GM21390 (cell line): Measurements from ENCODE around the gene CYB5R3.
"Not testable (repeated sequence)": the region's sequence is repeated elsewhere in the genome, so short reads cannot be mapped to it uniquely, and the experiment has no call there.

Experiments used
- ATAC-seq: cut with Tn5 transposase; IDR thresholded peaks from one replicate; pipeline ENCODE4 v1.9.1; 2021; ENCODE audit not compliant: unreplicated experiment

The CYB5R3 gene

DNA sequence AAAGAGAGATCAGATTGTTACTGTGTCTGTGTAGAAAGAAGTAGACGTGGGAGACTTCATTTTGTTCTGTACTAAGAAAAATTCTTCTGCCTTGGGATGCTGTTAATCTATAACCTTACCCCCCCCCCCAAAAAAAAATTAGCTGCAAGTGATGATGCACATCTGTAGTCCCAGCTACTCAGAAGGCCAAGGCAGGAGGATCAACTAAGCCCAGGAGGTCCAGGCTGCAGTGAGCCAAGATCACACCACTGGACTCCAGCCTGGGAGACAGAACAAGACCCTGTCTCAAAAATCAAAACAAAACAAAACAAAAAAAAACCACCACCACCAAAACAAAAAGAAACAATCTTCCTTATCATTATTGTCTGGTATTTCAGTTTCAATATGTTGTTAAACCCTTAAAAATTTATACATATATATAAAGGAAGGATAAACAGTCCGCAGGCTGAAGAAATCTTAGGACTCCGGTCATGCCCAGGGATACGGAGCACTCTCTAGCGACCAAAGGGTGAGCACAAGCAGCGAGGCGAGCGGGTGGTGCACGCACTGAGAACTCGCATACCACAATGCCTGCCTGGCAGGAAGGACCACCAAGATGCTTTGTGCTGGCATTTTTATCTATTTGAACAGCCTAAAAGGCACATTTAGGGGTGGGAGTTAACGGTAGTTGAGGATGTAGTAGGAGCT, 40.9 kb downstream of the CYB5R3 start:
- no peak for ATAC-seq

DNA sequence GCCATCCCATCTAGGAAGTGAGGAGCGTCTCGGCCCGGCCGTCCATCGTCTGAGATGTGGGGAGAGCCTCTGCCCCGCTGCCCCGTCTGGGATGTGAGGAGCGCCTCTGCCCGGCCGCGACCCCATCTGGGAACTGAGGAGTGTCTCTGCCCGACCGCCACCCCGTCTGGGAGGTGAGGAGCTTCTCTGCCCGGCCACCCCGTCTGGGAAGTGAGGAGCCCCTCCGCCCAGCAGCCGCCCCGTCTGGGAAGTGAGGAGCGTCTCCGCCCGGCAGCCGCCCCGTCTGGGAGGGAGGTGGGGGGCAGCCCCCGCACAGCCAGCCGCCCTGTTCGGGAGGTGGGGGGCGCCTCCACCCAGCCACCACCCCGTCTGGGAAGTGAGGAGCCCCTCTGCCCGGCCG, 41.6 kb downstream of the CYB5R3 start:
- ATAC-seq, result not testable (repeated sequence)

DNA sequence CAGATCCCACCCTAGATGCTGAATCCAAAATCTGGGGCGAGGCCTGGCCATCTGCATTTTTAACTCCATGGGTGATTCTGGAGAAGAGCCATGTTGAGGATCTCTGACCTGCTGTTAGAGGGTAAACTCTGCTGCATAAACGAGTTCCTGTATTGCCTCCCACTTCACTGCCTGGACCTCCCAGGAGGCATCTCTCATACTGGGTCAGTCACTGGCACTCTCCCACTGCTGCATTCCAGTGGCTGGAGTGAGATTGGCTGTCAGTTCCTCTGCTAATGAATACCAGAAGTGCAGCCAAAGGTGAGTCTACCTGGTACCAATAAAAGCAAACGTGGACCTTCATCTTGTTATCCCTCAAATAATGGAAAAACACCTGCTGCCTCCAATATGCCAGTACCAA, 44.8 kb downstream of the CYB5R3 start:
- ATAC-seq, result no peak

DNA sequence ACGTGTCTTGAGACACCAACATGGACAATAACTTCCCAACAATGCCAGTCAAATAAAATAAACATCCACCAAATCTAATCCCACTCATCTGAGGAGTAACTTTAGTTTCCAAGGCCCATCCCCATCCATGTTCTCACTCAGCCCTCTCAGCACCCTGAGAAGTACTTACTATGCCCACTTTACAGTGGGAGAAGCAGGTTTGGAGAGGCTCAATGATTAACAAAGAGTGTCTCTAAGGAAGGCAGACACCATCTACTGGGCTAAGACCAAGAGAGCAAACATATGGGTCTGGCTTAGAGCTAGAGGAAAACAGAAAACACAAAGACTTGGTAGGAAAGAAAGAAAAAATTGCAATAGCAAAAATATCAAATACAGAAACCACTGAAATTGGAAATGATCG, 45.8 kb downstream of the CYB5R3 start:
- ATAC-seq, result no peak

DNA sequence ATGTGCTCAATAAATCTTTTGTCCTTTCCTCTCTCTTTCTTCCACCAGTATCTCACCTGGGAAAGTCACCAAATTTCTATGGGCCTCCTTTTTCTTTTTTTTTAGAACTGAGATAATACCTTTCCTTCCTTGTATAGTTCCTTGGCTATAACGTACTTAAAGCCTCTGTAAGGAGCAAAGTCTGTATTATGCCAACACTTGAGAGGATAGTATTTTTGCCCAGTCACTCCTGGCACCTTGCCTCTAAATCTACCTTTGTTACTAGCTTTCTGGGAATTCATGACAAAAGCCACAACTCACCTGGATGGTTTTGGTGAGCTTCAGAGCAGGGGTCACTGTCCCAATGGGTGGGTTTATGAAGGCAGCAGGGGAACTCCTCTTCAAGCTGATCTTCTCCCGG, 46.7 kb downstream of the CYB5R3 start:
- no peak for ATAC-seq

DNA sequence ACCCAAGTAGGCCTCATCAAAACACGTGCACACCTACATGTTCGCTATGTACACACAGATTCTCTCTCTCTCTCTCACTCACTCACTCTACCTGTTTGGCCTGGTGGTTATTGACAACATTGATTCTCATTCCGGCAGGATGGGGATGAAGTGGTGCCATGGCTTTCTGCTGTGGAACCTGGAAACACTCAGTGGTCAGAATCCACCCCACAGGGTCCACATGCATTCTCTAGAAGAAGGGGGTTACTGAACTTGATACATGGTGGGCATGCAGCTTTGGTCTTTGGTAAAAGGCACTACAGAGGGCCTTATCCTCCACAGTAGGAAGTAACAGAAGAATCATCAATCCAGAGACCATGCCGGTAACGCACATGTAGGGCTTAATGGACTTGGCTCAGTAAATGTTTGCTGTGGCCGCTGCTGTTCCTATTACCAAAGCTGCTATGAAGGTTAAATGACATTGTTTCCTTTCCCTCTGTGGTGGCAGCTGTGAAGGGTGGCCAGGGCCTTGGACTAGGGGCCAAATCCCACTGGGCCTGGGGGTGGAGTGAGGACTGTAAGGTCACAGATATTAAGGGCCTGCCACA, 47.2 kb downstream of the CYB5R3 start:
- ATAC-seq, result no peak

DNA sequence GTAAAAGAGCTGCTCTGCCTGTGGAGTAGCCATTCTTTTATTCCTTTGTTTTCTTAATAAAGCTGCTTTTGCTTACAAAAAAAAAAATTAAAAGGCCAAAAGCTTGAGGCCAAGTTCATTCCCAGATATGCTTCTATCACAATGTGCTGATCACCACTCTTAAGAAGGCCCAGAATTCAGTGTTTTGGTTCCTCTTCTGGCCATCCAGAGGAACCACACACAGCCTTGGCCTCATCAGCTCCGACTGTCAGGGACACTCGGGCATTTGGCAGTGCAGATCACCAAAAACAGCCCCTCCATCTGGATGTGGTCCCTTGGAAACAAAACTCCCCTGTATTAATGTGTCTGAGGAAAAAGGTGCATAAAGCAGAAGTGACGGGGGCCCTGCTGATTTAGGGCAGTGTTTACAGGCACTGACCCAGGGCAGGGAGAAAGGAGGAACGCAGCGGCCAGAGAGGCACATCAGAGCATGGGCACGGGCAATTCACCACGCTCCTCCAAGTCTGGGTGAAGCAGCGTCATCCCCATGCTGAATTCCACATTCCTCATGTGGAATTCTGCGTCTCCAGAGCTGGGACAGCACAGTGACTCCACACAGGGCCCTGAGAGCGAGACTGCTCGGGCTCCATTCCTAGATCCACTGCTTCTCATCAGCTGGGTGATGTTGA, 52.2 kb downstream of the CYB5R3 start:
- ATAC-seq, result no peak

DNA sequence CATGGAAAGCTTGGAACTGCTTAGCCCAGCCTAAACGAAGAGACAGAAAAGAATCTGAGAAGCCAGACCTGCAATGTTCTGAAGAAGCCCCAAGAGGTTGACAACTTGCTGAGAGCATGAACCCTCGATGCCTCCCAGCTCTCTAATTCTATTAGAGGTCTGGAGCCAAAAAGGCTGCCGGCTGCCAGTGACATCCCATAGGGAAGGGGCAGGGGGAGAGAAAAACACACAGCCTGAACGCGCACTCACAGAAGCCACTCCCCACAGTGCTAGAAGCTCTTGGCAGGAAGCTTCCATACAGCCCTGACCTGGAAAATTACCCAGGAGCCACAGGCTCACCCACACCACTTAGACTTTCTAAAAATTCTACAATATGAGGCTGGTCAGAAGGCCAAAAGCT, 52.9 kb downstream of the CYB5R3 start:
- ATAC-seq, result no peak

DNA sequence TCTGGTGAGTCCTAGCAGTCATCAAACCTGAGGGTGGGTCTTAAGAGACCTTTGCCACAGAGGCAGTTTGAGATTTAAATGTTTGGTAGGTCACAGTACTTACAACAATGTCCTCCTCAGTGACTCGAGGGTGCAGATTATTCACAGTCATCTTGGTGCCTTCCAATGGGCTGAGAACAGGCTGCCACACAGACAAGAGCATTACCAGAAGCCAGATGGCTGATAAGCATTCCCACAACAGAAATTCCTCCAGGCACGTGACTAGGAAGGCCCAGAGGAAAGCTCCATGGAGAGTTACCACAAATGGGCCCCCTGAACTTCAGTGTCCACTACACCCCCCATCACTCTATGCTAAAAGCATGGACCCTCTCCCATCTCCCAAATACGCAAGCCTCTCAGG, 53.8 kb downstream of the CYB5R3 start:
- ATAC-seq, result no peak

DNA sequence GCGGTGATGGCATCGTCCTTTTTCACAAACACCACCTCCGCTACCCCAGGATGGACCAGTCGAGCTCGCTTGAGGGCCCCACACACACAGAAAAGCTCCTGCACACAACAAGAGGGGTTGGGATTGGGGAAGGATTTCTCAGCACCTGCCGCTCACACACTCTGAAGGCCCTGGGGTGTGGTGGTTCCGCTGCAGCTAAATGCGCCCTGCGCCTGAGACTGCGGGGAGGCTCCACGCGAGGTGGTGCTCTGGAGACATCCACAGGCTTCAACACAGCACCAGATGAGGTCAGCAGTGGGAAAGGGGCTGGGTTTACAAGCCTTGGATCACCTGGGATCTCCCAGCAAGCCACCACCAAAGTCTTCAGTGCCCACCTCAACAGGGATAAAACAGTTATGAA, 57.2 kb downstream of the CYB5R3 start:
- ATAC-seq, result no peak

DNA sequence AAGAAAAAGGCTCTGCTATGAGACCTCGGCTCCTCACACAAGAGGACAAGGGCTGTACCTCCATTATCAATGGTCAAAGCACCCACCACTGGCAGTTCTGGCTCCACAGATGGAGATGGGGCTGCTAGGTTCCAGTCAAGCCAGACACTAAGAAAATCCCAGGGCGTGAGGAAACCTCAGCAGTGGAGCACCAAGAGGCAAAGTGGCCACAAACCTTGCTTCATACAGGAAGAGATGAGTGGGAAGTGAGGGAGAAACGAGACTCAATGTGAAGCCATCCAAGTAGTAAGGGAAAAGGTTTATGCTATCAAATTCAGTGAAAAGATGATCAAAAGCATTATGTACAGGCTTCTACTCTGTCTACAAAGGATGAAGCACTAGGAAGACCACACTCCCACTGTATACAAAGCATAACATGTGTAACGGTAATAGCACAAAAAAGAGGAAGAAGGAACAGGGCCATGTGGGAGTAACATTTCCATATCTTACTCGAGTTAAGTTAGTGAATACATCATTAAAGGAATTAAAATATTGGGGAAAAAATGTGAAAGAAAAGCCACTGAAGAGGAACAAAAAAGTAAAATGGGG, 61.5 kb downstream of the CYB5R3 start:
- ATAC-seq, result no peak

DNA sequence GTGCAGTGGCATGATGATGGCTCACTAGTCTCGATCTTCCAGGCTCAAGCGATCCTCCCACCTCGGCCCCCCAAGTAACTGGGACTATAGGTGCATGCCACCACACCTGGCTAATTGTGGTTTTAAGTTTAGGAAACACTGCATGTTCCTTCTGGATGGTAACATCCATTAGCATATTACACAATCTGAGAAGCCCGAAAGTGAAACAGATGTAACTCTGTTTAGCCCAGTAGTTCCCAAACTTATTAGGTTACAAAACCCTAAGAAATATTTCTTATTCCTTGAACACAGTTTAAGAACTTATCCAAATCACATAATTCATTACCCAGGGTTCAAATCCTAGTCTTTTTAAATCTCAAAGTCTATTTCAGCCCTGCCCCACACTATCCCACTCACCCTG, 62.8 kb downstream of the CYB5R3 start:
- no peak for ATAC-seq

DNA sequence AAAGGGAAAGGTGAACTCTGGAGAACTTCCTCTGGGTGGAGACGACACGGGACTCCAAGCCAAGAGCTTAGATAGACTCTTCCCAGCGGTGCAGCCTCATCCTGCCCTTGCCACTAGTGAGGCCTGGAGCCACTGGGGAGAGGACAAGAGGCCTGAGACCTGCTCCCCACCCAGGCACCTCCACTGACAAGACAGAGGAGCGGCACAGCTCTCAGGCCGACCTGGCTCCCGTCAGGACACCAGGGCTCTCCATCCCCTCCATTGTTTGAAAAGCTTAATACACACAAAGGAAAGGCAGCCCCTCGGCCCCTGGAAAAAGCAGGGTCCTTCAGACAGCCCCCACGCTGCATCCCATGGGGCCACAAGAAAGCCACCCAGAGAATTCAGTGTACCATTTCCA, 64.1 kb downstream of the CYB5R3 start:
- no peak for ATAC-seq

DNA sequence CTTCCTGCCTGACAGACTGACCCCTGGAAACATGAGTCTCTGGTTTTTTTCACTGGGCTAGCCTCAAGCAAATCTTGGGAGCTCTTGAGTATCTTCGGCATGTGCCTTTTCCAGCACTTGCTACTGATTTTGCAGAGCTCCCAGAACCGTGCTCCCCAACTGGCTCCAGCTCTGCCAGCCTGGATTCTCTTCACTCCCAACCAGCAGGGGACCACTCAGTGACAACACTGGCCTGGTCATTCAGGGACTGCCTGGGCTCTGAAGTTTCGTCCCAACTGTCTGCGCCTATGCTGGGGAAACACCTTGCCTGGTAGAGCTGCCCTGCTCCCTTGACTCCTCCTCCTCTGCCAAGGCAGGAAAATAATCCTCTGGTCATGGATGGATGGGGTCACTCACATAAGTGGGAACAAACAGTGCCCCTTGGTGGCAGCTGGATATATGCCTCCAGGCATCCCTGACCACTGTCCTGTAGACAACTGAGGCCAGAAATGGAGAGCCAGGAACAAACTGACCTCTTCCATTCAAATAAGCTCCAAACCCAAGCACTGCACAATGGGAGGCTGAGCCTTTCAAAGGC, 64.7 kb downstream of the CYB5R3 start:
- ATAC-seq, result no peak

DNA sequence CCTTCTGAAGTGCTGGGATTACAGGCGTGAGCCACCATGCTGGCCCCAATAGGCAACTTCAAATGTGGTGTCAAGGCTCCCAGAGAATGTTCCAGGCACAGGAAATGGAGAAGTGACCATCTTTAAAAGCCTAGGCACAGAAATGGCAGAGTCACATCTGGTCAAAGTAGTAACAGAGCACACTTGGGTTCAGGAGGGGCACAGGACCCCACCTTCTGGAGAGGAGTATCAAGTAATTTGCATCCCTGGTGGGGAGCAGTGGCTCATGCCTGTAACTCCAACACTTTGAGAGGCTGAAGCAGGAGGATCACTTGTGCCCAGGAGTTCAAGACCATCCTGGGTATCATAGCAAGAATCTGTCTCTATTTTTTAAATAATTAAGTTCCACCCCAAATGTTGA, 66.2 kb downstream of the CYB5R3 start:
- ATAC-seq, result no peak

DNA sequence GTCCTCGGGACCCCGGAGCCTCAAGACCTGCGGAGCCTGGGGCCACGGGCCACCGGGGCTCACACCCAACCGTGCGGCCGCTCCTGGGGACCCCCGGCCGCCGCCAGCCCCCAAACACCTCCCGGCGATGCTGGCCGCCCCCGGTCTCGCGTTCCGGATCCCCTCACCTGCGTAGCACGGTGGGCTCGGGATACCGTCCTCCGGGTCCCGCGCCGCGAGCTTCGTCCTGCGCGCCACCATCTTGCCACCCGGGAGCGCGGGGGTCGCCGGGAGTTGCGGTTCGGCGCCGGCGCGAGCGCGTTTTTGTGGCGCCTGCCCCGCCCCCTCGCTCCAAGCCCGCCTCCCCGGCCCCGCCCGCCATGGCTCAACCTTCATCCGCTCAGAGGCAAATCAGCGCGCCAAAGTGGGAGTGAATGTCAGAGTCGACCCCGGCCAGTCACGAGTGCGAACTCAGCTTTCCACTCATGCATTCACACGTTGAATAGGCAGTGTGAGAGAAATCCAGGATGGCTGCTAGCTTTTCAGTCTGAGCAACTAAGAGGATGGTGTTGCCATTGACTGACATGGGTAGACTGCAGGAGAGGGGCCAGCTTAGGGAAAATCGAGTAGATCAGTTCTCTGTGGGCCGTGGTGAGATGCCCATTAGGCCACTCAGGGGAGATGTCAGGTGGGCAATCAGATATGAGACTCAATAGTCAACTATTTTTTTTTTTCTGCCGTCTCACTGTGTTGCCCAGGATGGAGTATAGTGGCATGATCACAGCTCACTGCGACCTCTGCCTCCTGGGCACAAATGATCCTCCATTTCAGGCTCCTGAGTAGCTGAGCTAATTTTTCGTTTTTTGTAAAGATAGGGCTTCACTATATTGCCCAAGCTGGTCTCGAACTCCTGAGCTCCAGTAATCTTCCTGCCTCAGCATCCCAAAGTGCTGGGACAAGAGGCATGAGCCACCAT, 67.2 kb downstream of the CYB5R3 start:
- ATAC-seq, result peak; percentile 70

DNA sequence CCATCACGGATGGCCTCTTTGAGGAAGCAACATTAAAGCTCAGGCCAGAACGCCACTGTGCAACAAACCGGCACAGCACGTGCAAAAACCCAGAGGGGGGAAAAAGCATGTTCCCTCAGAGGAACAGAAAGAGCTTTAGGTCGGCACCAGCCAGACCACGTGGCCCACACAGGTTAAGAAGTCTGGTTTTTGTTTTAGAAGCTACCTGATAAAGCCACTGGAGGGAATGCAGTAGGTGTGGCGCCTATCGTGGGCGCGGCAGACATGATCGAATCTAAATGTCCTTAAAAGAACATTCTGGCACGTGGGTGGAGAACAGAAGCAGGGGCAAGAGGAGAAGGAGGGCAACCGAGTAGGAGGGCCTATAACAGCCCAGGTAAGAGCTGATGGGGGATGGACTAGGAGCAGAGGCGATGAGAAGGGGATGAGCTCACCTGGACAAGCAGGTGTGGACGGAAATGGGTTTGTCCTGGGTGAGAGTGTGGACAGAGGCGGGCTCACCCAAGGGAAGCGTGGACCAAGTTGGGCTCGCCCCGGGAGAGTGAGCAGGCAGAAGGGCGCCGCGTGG, 67.9 kb downstream of the CYB5R3 start:
- ATAC-seq, result peak; percentile 17

DNA sequence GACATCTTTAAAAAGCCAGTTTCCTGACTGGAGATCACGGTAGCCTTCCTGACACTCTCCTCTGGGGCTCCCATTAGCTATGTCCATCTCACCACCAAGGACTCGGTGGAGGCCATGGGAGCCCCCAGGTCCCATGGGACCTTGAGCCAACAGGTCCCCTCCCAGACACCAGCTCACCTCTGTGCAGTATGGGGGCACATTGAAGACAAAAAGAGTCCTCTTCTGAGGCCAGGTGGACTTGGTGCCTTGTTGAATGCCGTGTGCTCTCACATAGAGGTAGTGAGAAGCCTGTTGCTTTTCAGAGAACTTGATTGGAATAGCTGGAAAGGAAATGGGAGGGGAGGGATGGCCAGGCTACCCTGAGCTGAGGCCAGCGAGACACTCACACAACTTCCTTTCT, 69.2 kb downstream of the CYB5R3 start:
- not testable (repeated sequence) for ATAC-seq

DNA sequence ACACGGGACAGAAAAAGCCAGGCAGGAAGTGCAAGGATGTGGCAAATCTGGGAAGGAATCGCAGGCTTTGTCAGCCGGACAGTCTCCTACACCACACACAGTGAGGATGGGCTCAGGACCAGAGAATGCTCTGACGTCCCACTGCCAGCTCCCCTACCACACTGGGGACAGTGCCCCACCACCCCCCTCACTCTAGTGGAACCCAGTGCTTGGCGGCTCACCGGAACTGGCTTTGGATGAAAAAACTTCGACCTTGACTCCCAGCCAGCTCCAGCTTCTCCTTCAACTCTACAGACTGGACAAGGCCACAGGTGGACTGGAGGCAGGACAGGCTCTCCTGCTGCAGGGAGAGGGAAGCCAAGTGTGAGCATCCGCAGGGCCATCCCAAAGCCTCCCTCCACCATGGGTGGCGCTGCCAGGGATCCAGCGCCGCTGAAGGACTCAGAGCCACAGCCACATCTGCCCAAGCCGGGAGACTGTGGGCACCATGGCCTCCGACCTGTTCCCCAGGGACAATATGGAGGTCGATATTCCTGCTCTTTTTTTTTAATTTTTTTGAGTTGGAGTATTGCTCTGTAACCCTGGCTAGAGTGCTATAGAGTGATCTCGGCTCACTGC, 71.5 kb downstream of the CYB5R3 start:
- ATAC-seq, result no peak

DNA sequence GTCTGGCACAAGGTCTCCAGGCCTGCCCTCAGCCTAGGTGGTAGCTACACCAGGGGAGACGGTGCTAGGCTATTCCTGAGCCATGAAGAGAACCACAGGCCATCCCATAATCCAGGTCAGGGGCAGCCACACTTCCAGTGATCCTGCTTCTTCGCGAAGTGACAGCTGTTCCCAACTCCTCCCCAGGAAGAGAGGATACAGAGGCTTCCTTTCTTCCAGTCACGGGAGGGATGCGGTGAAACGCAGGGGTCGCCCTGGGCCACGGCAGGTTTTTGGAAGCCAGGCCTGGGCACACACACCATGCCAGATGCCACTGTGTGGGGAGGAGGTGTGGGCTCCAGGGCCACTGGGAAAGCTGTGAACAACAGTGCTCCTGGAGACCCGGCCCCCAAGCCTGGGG, 72.1 kb downstream of the CYB5R3 start:
- not testable (repeated sequence) for ATAC-seq
